Left ventricle myocardium inferior (tissue), 1 donor: Measurements from ENCODE around the gene SPTBN2. TPM values are rescaled to one million over a fixed set of nuclear protein-coding genes. Genes with fewer than 3 reads are reported as not detected.

Experiments
- DNase-seq: peaks from one replicate; pipeline ENCODE4 v3.0.0-alpha.2; 2020
- H3K27ac ChIP-seq: fragments of 200-600 bp; replicated peaks from 2 replicates; pipeline ENCODE4 v1.8.0; 2021
- H3K27me3 ChIP-seq: fragments of 200-600 bp; 2 replicates; pipeline ENCODE4 v1.8.0; 2021; ENCODE audit warnings: low read depth
- H3K36me3 ChIP-seq: fragments of 200-600 bp; 2 replicates; pipeline ENCODE4 v1.8.0; 2021
- H3K4me1 ChIP-seq: fragments of 200-600 bp; 2 replicates; pipeline ENCODE4 v1.8.0; 2021
- H3K4me3 ChIP-seq: fragments of 200-600 bp; 2 replicates; pipeline ENCODE4 v1.8.0; 2021; ENCODE audit warnings: mild to moderate bottlenecking, moderate library complexity
- H3K9me3 ChIP-seq: fragments of 200-600 bp; replicated peaks from 2 replicates; pipeline ENCODE4 v1.8.0; 2021
- intact Hi-C: fragments of 100-400 bp; cut with micrococcal nuclease; formaldehyde crosslinking; loops from one replicate; pipeline ENCODE4 v1.11.0; 2022
- total RNA-seq: library from RNA; stranded (reverse); fragmentation: NEBNext Ultra II Directional; extraction: Animal tissue kit (Norgen Biotek cat#: 25700); gene quantifications from one replicate; pipeline ENCODE4 v1.2.1, GENCODE V29; 2021
- TF ChIP-seq, protein P1 (sequence below): fragments of 200-600 bp; IDR thresholded peaks from 2 replicates; pipeline ENCODE4 v1.8.0; 2021; ENCODE audit warnings: antibody characterized with exemption, mild to moderate bottlenecking, borderline replicate concordance
- donor health status: DM: no; HTN: yes; CAD: no; lungs with severe emphysema.

The SPTBN2 gene
- total RNA-seq, 1 donor from 2014 or later, result 0.77 TPM

- Histone ChIP-seq H3K36me3 (no peaks in the 10 kb centered on the region), H3K4me1 (no peaks in the 10 kb centered on the region), H3K4me3 (no peak overlapping the region), H3K9me3 (peaks cover 18% of the 10 kb centered on the region), H3K27ac (no peak overlapping the region), H3K27me3 (no peaks in the 10 kb centered on the region)
- intact Hi-C loops, result no loop called here
- TF ChIP-seq, protein P1, sequence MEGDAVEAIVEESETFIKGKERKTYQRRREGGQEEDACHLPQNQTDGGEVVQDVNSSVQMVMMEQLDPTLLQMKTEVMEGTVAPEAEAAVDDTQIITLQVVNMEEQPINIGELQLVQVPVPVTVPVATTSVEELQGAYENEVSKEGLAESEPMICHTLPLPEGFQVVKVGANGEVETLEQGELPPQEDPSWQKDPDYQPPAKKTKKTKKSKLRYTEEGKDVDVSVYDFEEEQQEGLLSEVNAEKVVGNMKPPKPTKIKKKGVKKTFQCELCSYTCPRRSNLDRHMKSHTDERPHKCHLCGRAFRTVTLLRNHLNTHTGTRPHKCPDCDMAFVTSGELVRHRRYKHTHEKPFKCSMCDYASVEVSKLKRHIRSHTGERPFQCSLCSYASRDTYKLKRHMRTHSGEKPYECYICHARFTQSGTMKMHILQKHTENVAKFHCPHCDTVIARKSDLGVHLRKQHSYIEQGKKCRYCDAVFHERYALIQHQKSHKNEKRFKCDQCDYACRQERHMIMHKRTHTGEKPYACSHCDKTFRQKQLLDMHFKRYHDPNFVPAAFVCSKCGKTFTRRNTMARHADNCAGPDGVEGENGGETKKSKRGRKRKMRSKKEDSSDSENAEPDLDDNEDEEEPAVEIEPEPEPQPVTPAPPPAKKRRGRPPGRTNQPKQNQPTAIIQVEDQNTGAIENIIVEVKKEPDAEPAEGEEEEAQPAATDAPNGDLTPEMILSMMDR, result no peak
- DNase-seq, result no peak
These were observed 28.7 kb downstream of the SPTBN2 start for GRCh38 chr11:66700337-66700736.

GRCh38 chr11:66698491-66698890 lies 30.5 kb downstream of the SPTBN2 start:
- intact Hi-C loops, result no loop called here
- H3K9me3 ChIP-seq, result peaks cover 18% of the 10 kb centered on the region
- TF ChIP-seq, protein P1, result no peak
- H3K4me1 ChIP-seq, result peaks cover 8% of the 10 kb centered on the region
- no peak overlapping the region for H3K27ac ChIP-seq
- no peak for DNase-seq
- no peak overlapping the region for H3K4me3 ChIP-seq
- no peaks in the 10 kb centered on the region for H3K36me3 ChIP-seq
- H3K27me3 ChIP-seq, result no peaks in the 10 kb centered on the region

GRCh38 chr11:66697988-66698387 lies 31.0 kb downstream of the SPTBN2 start:
- TF ChIP-seq, protein P1, result no peak
- Histone ChIP-seq H3K27me3 (no peaks in the 10 kb centered on the region), H3K4me3 (no peak overlapping the region), H3K4me1 (peaks cover 8% of the 10 kb centered on the region), H3K36me3 (no peaks in the 10 kb centered on the region), H3K9me3 (peaks cover 18% of the 10 kb centered on the region), H3K27ac (no peak overlapping the region)
- no peak for DNase-seq
- intact Hi-C loops, result no loop called here

GRCh38 chr11:66696146-66696545 lies 32.9 kb downstream of the SPTBN2 start:
- intact Hi-C loops, result no loop called here
- DNase-seq, result no peak
- no peak overlapping the region for H3K27ac ChIP-seq

GRCh38 chr11:66694732-66695207 lies 34.2 kb downstream of the SPTBN2 start:
- peaks cover 8% of the 10 kb centered on the region for H3K4me1 ChIP-seq
- no peak overlapping the region for H3K27ac ChIP-seq
- DNase-seq, result peak; percentile 81
- H3K27me3 ChIP-seq, result no peaks in the 10 kb centered on the region
- TF ChIP-seq, protein P1, result peak; percentile 92
- intact Hi-C loops, result loop anchor here (2.0 kb wide), 1 partner anchor 140 kb away; no protein-coding TSS in a partner anchor
- peaks cover 9% of the 10 kb centered on the region for H3K9me3 ChIP-seq
- H3K4me3 ChIP-seq, result no peak overlapping the region
- H3K36me3 ChIP-seq, result no peaks in the 10 kb centered on the region

More at GRCh38 chr11:66696146-66696545, 32.9 kb downstream of the SPTBN2 start:
- H3K9me3 ChIP-seq, result peaks cover 18% of the 10 kb centered on the region
- no peaks in the 10 kb centered on the region for H3K36me3 ChIP-seq
- H3K4me1 ChIP-seq, result peaks cover 8% of the 10 kb centered on the region
- TF ChIP-seq, protein P1, result no peak
- H3K4me3 ChIP-seq, result no peak overlapping the region
- no peaks in the 10 kb centered on the region for H3K27me3 ChIP-seq
